Measurements from ENCODE around the gene ARHGAP22. TPM values are rescaled to one million over a fixed set of nuclear protein-coding genes. Genes with fewer than 3 reads are reported as not detected.
A peak's percentile ranks its signal among the peaks of the same experiment; 100 is the strongest.

ARHGAP22 gene
- total and polyA plus RNA-seq, 11 donors: 1.1 to 9.5 (median 2.8) TPM

- Histone ChIP-seq H3K4me3 (no peak overlapping the region), H3K27ac (peak overlapping the region in 6 of 12 donors; percentile 53 to 76 (median 68)), H3K27me3 (peaks cover 0 to 5% (median 0%) of the 10 kb centered on the region in 9 donors), H3K4me1 (peaks cover 0 to 34% (median 12%) of the 10 kb centered on the region in 12 donors), H3K9me3 (no peaks in the 10 kb centered on the region), H3K36me3 (no peaks in the 10 kb centered on the region)
- intact Hi-C loops (cut with DNase I): no loop called here
- 84 to 88% (median 88%) methylated on average over 9 of the region's 9 CpGs for WGBS, 4 donors
- ATAC-seq: no peak
- DNase-seq: no peak
- TF ChIP-seq CTCF (IDR thresholded peaks at IDR 0.05) (no peak), POLR2A (IDR thresholded peaks at IDR 0.05) (no peak)
Observed at GRCh38 chr10:48464121-48464870, 140.6 kb downstream of the ARHGAP22 start.

DNA sequence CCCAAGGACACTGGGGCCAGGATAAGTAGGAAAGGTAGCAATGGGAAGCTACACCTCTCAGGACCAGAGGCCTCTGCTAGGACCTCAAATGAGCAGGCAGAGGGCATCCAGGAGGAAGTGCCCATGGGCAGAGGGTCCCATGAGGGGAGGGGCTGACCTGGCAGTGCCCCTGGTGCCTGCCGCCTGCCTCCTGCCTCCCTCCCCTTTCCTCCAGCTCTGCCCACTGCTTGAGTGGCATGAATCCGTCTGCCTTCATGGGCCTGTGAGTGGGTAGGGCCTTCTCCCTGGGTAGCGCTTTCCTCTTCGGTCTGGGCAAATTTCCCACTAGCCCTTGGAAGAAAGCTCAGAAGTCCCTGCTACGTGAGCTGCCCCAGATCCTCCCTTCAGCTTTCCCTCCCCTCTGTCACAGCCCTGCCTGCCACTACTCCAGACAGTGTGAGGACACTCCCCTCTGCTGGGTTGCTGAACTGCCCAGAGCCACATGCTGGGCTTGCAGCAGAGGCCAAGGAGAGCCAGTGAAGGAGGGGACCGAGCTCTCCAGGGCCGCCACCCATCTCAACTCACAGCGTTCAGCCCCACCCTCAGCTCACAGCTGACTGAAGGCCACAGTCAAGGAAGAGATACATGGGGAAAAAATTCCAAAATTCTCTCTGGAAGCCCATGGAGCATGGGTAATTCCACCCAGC lies 141.4 kb downstream of the ARHGAP22 start:
- no peaks in the 10 kb centered on the region for H3K9me3 ChIP-seq
- intact Hi-C loops (cut with DNase I): no loop called here
- H3K27me3 ChIP-seq: peaks cover 0 to 5% (median 0%) of the 10 kb centered on the region in 9 donors
- H3K36me3 ChIP-seq: no peaks in the 10 kb centered on the region
- ATAC-seq (peak in 3 of 4 donors; percentile 6 to 50 (median 26)), DNase-seq (peak in 2 of 5 donors; percentile 18 to 49)
- peaks cover 0 to 34% (median 12%) of the 10 kb centered on the region in 12 donors for H3K4me1 ChIP-seq
- 35 to 71% (median 64%) methylated on average over 4 to 8 of the region's 8 CpGs for WGBS, 4 donors
- no peak overlapping the region for H3K27ac ChIP-seq
- TF ChIP-seq CTCF (IDR thresholded peaks at IDR 0.05) (no peak), POLR2A (IDR thresholded peaks at IDR 0.05) (no peak)
- H3K4me3 ChIP-seq: no peak overlapping the region

GRCh38 chr10:48462482-48463020 lies 142.3 kb downstream of the ARHGAP22 start:
- peak in 1 of 5 donors; percentile 12 for DNase-seq
- Histone ChIP-seq H3K9me3 (no peaks in the 10 kb centered on the region), H3K4me3 (no peak overlapping the region), H3K4me1 (peaks cover 0 to 34% (median 12%) of the 10 kb centered on the region in 12 donors), H3K36me3 (no peaks in the 10 kb centered on the region), H3K27me3 (peaks cover 0 to 5% (median 0%) of the 10 kb centered on the region in 9 donors), H3K27ac (no peak overlapping the region)
- ATAC-seq: no peak
- intact Hi-C loops (cut with DNase I): no loop called here
- WGBS, 4 donors: 88 to 92% (median 90%) methylated on average over 2 to 5 of the region's 5 CpGs
- TF ChIP-seq CTCF (IDR thresholded peaks at IDR 0.05) (no peak), POLR2A (IDR thresholded peaks at IDR 0.05) (no peak)

Measured in heart left ventricle (tissue), 16 donors.